Uterus (tissue), 2 donors: ENCODE data around the gene ZCWPW2.
A peak's percentile ranks its signal among the peaks of the same experiment; 100 is the strongest.

ENCODE experiments used
- CTCF ChIP-seq, 4 experiments: fragments of 200-600 bp in 2 of 4; fragments of 450-650 bp in 2 of 4; sonication (generic) in 2 of 4; IDR thresholded peaks; one replicate each; pipeline ENCODE4 v1.5.1; 2016 to 2019; ENCODE audit warnings: antibody characterized with exemption in 4 of 4, mild to moderate bottlenecking in 2 of 4, moderate library complexity in 1 of 4
- POLR2A ChIP-seq, 2 donors: fragments of 450-650 bp; IDR thresholded peaks; one replicate each; pipeline ENCODE4 v1.6.1; 2016; ENCODE audit warnings: antibody characterized with exemption in 2 of 2, mild to moderate bottlenecking in 1 of 2, moderate library complexity in 1 of 2

GRCh38 chr3:28328188-28329151 lies 20.1 kb upstream of the ZCWPW2 start:
- TF ChIP-seq CTCF (IDR thresholded peaks at IDR 0.05), result peak; percentile 43 to 66 (median 57)
- no peak for TF ChIP-seq POLR2A (IDR thresholded peaks at IDR 0.05)
